Stimulated activated CD8-positive, alpha-beta memory T cell treated with anti-CD3 and anti-CD28 coated beads, Interleukin-7, amount 100 ng/mL, for 48 hours (primary cell): ENCODE results near the gene RFXAP.
A peak's percentile ranks its signal among the peaks of the same experiment; 100 is the strongest.

Experiments
- DNase-seq, 2 donors: peaks; one replicate each; pipeline ENCODE4 v3.0.0-alpha.2; 2020; ENCODE audit warnings: low read depth in 1 of 2; ENCODE audit errors: extremely low read depth in 1 of 2

RFXAP gene

GRCh38 chr13:36815062-36815461, 4.0 kb upstream of the RFXAP start:
- DNase-seq, result no peak

DNA sequence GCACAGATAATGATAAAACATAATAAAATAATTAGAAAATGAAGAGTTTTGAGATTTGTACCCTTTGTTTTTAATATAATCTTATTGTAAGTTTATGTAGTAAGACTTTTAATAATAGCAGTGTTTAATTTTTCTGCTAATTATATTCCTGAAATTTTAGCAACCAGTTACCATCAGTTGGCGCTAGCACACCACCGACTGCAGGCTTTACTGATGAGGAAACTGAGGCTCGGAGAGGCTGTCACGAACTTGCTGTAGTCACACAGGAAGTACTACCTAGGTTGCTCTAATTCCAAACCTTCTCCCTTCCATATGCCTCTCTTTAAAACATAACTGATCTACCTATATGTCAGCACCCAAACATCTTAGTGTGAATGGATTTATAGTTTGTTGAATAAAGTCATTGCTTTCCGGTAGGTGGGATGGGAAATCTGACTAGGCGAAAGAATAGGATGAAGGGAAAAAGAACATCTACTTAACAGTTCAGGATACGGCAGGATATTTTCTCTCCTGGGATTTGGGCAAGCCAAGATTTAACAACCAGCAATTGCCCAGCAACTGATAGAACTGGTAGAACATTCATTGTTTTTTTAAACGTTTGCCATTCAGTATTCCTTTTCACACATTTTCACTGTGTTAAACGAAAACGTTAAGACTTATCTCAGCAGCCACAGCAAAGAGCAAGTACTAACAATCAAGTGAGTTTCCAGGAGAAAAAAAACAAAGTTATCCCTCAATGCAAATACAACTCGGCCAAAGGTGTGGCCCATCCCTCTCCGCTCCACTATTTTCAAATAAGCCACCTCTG, 822 bp upstream of the RFXAP start:
- DNase-seq, result no peak

DNA sequence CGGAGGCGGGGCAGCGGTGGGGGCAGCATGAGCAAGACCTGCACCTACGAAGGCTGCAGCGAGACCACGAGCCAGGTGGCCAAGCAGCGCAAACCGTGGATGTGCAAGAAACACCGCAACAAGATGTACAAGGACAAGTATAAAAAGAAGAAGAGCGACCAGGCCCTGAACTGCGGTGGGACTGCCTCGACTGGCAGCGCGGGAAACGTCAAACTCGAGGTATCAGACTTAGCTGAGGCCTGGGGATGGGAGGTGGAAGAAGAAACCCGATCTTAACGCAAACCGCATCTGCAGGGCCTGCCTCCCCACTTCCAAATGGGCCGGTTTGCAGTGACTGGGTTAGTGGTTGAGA, 693 bp downstream of the RFXAP start:
- DNase-seq, result peak; percentile 18 to 21

GRCh38 chr13:36820222-36820621, 1.2 kb downstream of the RFXAP start:
- DNase-seq, result no peak

- DNase-seq, result no peak
These were observed 3.8 kb downstream of the RFXAP start for GRCh38 chr13:36822785-36823184.

DNA sequence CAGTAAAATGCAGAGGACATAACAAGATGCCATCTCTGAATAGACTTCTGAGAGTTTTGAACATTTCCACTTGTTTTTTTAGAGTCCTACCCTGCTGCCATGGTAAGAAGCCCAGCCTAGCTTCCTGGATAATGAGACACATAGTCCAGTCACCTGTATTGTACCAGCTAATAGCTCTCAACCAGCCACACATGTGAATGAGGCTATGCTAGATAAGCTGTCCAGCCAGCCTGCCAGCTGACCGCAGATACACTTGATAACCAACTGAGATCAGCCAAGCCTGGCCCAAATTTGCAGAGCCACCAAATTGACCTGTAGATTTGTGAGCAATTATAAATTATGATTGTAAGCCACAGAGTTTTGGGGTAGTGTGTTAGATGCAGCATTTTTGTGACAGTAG, 10.7 kb downstream of the RFXAP start:
- no peak for DNase-seq

GRCh38 chr13:36831291-36831690, 12.3 kb downstream of the RFXAP start:
- no peak for DNase-seq

- no peak for DNase-seq
These were observed 15.3 kb downstream of the RFXAP start for GRCh38 chr13:36834299-36834698.

- DNase-seq, result no peak
These were observed 18.5 kb downstream of the RFXAP start for GRCh38 chr13:36837354-36838092.

DNA sequence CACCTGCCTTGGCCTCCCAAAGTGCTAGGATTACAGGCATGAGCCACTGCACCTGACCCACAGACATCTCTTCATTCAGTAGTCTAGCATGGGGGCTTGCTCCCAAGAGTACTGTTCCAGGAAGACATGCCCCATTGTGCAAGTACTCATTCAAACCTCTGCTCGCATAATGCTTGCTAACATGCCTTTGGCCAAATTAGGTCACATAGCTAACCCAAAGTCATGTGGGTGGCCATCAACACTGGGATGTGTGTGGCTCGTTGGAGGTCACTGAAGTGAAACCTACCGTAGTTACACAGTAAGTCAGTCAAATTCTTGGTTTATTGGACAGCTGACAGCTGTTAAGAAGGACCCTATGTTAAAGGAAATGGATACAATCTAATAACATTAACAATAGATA, 20.3 kb downstream of the RFXAP start:
- DNase-seq, result no peak

GRCh38 chr13:36839981-36840380, 21.0 kb downstream of the RFXAP start:
- no peak for DNase-seq

- no peak for DNase-seq
These were observed 21.8 kb downstream of the RFXAP start for GRCh38 chr13:36840718-36841250.

GRCh38 chr13:36841391-36841790, 22.4 kb downstream of the RFXAP start:
- DNase-seq, result no peak

DNA sequence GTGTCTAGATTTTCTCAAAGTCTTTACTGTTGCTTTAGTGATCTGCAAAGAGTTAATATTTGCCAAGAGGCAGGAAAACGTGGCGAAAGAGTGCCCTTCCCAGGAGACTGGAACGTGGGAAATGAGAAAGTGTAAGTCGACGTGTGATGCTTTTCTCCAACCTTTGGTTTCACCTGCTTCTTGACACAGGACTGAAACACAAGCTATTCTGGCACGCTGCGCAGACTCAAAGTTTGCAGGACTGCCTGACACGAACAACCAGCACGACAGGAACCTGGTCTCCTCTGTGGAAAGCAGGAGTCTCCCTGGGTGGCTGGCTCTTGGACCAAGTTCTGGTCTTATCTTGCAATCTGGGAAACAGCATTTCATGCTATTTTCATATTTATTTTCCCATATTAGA, 28.6 kb downstream of the RFXAP start:
- DNase-seq, result no peak

- no peak for DNase-seq
These were observed 29.4 kb downstream of the RFXAP start for GRCh38 chr13:36848199-36848982.

- DNase-seq, result no peak
These were observed 31.9 kb downstream of the RFXAP start for GRCh38 chr13:36850790-36851438.

DNA sequence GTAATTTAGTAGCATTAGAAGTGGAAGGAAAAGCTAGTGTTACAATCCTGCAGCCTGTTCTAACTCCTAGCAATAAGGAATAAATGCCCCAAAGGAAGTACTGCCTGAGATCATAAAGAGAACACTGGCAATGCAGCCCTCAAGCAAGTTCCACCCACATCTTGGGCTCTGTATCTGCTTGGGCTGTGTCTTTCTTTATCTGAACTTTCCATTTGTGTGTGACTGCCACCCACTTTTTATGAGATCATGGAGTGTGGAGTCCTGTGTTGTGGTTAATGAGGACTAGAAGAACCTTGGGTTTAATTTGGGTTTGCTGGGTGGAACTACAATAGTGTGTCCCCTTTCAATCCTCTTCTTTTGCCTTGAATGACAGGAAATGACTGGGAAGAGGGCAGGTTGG, 38.2 kb downstream of the RFXAP start:
- no peak for DNase-seq

DNA sequence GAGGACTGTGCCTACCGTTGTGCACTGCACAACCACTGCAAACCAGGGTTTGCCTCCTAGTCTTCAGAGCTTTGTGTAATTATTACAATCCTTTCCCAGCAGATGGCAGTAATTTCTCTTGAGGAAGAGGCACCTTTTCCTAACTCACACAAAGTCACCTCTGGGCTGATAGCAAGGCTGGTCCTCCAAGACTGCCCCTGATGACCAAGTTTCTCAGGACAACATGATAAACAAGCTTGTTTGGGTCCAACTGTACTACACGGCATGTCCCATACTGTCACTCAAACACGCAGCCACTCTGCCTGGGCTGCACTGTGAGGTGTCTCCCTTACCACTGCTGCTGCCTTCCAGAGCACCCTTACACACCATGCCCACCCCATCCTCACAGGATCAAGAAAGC, 39.3 kb downstream of the RFXAP start:
- no peak for DNase-seq

- no peak for DNase-seq
These were observed 40.2 kb downstream of the RFXAP start for GRCh38 chr13:36859259-36859658.

GRCh38 chr13:36862002-36862685, 43.1 kb downstream of the RFXAP start:
- no peak for DNase-seq
